Colonic mucosa (tissue), 4 donors: Measurements from ENCODE around the gene MALT1. TPM values are rescaled to one million over a fixed set of nuclear protein-coding genes. Genes with fewer than 3 reads are reported as not detected.
"Not testable (repeated sequence)": the region's sequence is repeated elsewhere in the genome, so short reads cannot be mapped to it uniquely, and the experiment has no call there.

Source experiments
- DNase-seq: peaks from one replicate; pipeline ENCODE4 v3.0.0-alpha.2; 2020
- H3K27ac ChIP-seq: fragments of 200-600 bp; one replicate; pipeline ENCODE4 v1.8.0; 2021
- H3K27me3 ChIP-seq: fragments of 200-600 bp; one replicate; pipeline ENCODE4 v1.8.0; 2021
- H3K36me3 ChIP-seq: fragments of 200-600 bp; one replicate; pipeline ENCODE4 v1.8.0; 2021
- H3K4me1 ChIP-seq: fragments of 200-600 bp; one replicate; pipeline ENCODE4 v1.8.0; 2021; ENCODE audit warnings: mild to moderate bottlenecking
- H3K4me3 ChIP-seq: fragments of 200-600 bp; one replicate; pipeline ENCODE4 v1.8.0; 2021
- H3K9ac ChIP-seq, 2 donors: one replicate each; pipeline ENCODE4 v1.7.0; 2013; ENCODE audit warnings: control low read depth in 2 of 2, low read depth in 2 of 2, low read length in 2 of 2
- H3K9me3 ChIP-seq: fragments of 200-600 bp; one replicate; pipeline ENCODE4 v1.8.0; 2021
- CTCF ChIP-seq: fragments of 200-600 bp; IDR thresholded peaks from one replicate; pipeline ENCODE4 v1.8.0; 2022; ENCODE audit warnings: antibody characterized with exemption, mild to moderate bottlenecking
- intact Hi-C: fragments of 100-400 bp; cut with DNase I; formaldehyde crosslinking; loops from one replicate; pipeline ENCODE4 v1.14.1; 2022
- total RNA-seq, 2 donors: library from RNA; stranded (reverse); fragmentation: NEBNext Ultra II Directional in 1 of 2; extraction: Animal tissue kit (Norgen Biotek cat#: 25700) in 1 of 2; gene quantifications; one replicate each; pipeline ENCODE4 v1.2.1, GENCODE V29; 2021
- donor health status: healthy.
- donor health status: DM: no; HTN: no; CAD: no.
- donor health status: DM: no; HTN: no; CAD: no.

MALT1 gene
- total RNA-seq, 2 donors from 2014 or later: 22.1 to 30.9 TPM

- Histone ChIP-seq H3K27ac (no peak overlapping the region), H3K9ac (no peak overlapping the region), H3K27me3 (no peaks in the 10 kb centered on the region), H3K4me3 (no peak overlapping the region), H3K4me1 (no peaks in the 10 kb centered on the region), H3K9me3 (no peaks in the 10 kb centered on the region), H3K36me3 (no peaks in the 10 kb centered on the region)
- DNase-seq: no peak
- intact Hi-C loops: no loop called here
- no peak for TF ChIP-seq CTCF
These were observed 32.0 kb upstream of the MALT1 start for GRCh38 chr18:58639237-58639636.

DNA sequence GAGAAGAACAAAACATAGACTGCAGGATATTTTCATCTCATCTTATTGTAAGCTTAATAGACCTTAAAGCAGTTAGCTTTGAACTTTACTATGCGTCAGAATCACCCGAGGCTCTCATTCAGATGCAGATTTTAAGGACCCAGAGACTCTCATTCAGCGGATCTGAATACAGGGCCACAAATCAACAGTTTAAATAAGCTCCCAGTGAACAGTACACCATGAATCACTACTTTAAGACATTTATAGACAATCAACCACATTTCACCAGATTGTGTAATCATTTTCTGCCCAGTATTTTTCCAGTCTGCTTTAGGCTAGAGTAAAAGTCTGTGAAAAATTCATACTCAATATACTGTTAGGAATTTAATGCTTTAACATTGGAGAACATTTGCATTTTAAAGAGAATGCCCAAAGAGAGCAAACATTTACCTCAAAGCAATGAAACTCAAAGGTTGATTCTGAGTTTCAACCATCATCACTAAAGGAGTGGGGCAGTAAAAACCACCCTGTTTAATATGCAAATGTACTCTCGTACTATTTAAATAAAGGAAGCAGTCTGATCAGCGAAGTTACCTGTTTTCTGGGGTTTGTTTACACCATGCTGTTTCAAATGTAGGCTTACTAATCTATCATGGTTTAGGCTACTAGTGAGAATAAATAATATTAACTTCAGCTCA lies 31.4 kb upstream of the MALT1 start:
- H3K36me3 ChIP-seq: no peaks in the 10 kb centered on the region
- no peak overlapping the region for H3K4me3 ChIP-seq
- no peaks in the 10 kb centered on the region for H3K4me1 ChIP-seq
- H3K9ac ChIP-seq: no peak overlapping the region
- DNase-seq: no peak
- TF ChIP-seq CTCF: no peak
- intact Hi-C loops: no loop called here
- H3K27ac ChIP-seq: no peak overlapping the region
- no peaks in the 10 kb centered on the region for H3K9me3 ChIP-seq
- no peaks in the 10 kb centered on the region for H3K27me3 ChIP-seq

DNA sequence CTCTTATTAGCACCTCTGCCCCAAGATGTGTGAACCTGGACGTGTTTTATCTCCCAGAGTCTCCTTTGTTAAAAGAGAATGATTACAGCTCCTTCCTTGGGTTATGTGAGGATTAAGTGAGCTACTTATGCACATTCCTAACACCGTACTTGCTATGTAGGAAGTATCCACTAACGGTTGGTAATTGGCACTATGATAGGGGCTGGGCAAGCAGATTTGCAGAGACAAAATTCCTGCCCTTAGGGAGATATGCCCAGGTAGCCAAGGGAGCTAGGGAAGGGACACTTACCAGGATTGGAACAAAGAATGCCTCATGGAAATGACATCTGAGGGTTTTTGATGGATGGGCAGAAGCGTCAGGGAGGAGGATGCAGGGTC lies 30.8 kb upstream of the MALT1 start:
- H3K4me1 ChIP-seq: no peaks in the 10 kb centered on the region
- no peaks in the 10 kb centered on the region for H3K9me3 ChIP-seq
- no peak overlapping the region for H3K9ac ChIP-seq
- no peak for DNase-seq
- no peak overlapping the region for H3K27ac ChIP-seq
- no peaks in the 10 kb centered on the region for H3K36me3 ChIP-seq
- no peak for TF ChIP-seq CTCF
- no peak overlapping the region for H3K4me3 ChIP-seq
- H3K27me3 ChIP-seq: no peaks in the 10 kb centered on the region
- intact Hi-C loops: no loop called here

DNA sequence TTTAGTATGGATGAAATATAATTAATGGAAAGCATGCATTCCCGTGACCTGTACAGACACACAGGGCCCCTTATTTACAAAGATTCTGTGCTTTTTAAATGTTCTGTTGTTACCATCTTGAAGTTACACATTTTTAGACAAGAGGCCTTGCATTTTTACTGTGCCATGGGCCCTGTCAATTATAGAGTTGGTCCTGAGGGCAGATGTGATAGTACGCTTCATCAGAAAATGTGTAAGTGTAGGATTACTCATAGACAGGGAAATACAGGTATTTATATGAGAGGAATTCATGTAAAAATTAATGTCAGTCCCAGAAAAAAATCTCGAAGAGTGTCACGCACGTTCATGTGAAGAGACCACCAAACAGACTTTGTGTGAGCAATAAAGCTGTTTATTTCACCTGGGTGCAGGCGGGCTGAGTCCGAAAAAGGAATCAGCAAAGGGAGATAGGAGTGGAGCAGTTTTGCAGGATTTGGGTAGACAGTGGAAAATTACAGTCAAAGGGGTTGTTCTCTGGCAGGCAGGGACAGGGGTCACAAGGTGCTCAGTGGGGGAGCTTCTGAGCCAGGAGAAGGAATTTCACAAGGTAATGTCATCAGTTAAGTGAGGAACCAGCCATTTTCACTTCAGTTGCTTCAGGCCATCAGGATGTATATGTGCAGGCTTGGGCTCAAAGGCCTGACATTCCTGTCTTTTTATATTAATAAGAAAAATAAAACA lies 30.2 kb upstream of the MALT1 start:
- Histone ChIP-seq H3K4me3 (no peak overlapping the region), H3K9me3 (no peaks in the 10 kb centered on the region), H3K9ac (no peak overlapping the region), H3K27ac (no peak overlapping the region), H3K27me3 (no peaks in the 10 kb centered on the region), H3K4me1 (no peaks in the 10 kb centered on the region), H3K36me3 (no peaks in the 10 kb centered on the region)
- no peak for TF ChIP-seq CTCF
- intact Hi-C loops: no loop called here
- DNase-seq: no peak

- H3K9ac ChIP-seq, H3K9me3 ChIP-seq, DNase-seq, H3K4me3 ChIP-seq, H3K27me3 ChIP-seq, H3K4me1 ChIP-seq, H3K36me3 ChIP-seq, H3K27ac ChIP-seq, intact Hi-C loops: not testable (repeated sequence)
These were observed 27.7 kb upstream of the MALT1 start for GRCh38 chr18:58643557-58643956.

- Histone ChIP-seq H3K9ac (no peak overlapping the region), H3K36me3 (no peaks in the 10 kb centered on the region), H3K4me3 (no peak overlapping the region), H3K27ac (no peak overlapping the region), H3K27me3 (no peaks in the 10 kb centered on the region), H3K4me1 (no peaks in the 10 kb centered on the region), H3K9me3 (no peaks in the 10 kb centered on the region)
- intact Hi-C loops: no loop called here
- DNase-seq: no peak
- no peak for TF ChIP-seq CTCF
These were observed 25.9 kb upstream of the MALT1 start for GRCh38 chr18:58645398-58645797.
